Measurements from ENCODE around the gene DSCAML1.

Gene DSCAML1

DNA sequence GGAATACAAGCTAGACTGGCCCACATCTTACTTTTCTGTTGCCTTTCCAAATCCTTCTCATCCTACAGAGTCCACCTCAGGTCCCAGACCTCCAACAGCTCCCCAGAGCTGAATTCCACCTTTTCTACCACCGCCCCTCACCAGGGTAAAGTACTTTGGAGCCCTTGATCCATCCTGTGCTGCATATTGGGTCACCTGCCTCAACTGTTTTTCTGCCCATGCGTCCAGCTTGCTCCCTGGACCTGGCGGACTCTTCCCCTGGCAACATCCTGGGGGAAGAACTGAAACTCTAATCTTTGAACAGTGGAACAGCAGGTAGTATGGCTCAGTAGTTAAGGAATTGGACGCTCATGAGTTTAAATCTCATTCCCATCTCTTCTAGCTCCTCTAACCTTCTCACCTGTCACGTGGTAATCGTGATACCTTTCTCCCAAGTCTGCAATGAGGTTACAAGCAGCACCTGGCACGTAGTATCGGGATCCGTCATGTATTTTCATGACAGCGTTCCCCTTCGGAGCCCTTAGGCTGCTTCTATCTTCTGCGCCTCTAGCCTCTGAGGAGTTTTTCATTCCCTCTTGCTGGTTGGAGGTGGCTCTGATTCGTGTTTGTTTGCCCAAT lies 371.2 kb downstream of the DSCAML1 start:
- no peak for DNase-seq (ENCODE audit: insufficient read length, low spot score)
- TF ChIP-seq, protein P1, sequence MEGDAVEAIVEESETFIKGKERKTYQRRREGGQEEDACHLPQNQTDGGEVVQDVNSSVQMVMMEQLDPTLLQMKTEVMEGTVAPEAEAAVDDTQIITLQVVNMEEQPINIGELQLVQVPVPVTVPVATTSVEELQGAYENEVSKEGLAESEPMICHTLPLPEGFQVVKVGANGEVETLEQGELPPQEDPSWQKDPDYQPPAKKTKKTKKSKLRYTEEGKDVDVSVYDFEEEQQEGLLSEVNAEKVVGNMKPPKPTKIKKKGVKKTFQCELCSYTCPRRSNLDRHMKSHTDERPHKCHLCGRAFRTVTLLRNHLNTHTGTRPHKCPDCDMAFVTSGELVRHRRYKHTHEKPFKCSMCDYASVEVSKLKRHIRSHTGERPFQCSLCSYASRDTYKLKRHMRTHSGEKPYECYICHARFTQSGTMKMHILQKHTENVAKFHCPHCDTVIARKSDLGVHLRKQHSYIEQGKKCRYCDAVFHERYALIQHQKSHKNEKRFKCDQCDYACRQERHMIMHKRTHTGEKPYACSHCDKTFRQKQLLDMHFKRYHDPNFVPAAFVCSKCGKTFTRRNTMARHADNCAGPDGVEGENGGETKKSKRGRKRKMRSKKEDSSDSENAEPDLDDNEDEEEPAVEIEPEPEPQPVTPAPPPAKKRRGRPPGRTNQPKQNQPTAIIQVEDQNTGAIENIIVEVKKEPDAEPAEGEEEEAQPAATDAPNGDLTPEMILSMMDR (IDR thresholded peaks at IDR 0.05; ENCODE audit: insufficient read depth, missing control alignments), result no peak
- no peak for FAIRE-seq

DNA sequence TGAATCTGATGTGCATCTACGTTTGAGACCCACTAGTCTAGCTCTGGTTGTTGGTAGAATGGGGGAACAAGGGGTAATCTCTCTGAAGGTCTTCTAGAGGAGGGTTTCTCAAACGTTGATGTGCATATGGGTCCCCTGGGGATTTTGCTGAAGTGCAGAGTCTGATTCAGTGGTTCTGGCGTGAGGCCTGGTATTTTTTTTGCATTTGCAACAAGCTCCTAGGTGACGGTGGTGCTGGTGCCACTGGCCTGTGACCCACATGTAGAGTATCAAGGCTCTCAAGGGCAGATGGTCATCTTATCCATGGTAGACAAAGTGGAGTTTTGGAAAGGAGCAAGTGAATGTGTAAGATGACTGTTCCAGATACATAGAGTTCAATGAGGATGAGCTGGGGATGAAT lies 372.2 kb downstream of the DSCAML1 start:
- DNase-seq (ENCODE audit: insufficient read length, low spot score) (no peak), FAIRE-seq (no peak)
- TF ChIP-seq, protein P1 (IDR thresholded peaks at IDR 0.05; ENCODE audit: insufficient read depth, missing control alignments), result no peak

DNA sequence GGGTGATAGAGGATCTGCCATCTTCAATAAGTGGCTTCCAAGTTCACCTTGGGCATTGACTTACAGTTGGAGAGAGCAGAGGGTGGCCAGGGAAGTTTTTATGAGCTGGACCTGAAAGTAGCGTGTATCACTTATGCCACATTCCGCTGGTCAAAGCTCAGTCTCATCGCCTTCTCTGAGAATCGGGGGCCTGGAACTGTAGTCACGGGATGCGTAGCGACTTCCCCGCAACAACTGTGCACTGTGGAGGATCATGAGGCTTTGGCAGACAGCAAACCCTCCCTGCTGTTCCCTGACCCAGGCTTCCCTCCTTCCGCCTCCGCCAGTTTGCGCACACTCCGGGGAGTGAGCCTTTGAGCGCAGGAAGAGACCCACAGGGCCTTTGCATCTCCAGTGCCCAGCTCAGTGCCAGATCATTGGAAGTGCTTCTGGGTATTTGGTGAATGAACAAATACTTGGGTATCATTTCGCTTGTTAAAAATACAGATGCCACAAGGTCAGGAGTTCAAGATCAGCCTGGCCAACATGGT lies 373.9 kb downstream of the DSCAML1 start:
- DNase-seq (ENCODE audit: insufficient read length, low spot score) (no peak), FAIRE-seq (no peak)
- TF ChIP-seq, protein P1 (IDR thresholded peaks at IDR 0.05; ENCODE audit: insufficient read depth, missing control alignments), result no peak

DNA sequence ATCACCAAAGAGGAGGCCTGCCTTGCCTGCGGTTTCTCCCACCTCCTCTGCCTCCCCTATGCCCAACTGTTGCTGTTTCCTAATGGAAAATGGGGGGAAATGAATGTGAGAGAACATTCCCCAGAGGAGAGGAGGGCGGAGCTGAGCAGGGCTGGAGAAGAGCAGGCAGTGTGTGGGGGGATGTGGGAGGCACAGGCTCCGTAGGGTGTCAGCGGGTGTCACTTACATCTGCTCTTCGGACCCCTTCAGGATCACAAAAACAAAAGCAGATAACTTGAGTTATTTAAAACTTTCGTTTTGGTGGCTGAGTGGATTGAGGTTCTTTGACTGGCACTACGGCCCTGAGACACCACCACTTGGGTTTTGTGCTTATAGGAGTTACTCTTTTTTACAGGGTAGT lies 375.5 kb downstream of the DSCAML1 start:
- DNase-seq (ENCODE audit: insufficient read length, low spot score) (no peak), FAIRE-seq (no peak)
- TF ChIP-seq, protein P1 (IDR thresholded peaks at IDR 0.05; ENCODE audit: insufficient read depth, missing control alignments), result no peak

DNA sequence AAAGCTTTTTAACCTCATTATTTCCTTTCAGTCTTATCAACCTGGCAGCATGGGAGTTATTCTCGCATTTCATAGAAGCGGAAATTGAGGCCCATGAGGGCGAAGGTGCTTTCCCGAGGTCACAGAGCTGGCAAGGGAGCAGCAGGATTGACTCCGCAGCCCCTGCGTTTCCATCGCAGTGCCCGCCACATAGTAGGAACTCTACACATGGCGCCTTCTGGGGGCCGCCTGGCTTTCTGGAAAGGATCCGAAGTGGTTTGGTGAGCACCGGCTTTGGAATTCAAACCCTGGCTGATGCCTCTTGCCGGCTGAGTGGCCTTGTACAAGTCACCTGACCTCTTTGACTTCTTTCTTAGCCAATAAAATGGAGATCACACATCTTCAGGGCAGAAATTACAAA lies 376.0 kb downstream of the DSCAML1 start:
- TF ChIP-seq, protein P1 (IDR thresholded peaks at IDR 0.05; ENCODE audit: insufficient read depth, missing control alignments), result no peak
- DNase-seq (ENCODE audit: insufficient read length, low spot score) (no peak), FAIRE-seq (no peak)

DNA sequence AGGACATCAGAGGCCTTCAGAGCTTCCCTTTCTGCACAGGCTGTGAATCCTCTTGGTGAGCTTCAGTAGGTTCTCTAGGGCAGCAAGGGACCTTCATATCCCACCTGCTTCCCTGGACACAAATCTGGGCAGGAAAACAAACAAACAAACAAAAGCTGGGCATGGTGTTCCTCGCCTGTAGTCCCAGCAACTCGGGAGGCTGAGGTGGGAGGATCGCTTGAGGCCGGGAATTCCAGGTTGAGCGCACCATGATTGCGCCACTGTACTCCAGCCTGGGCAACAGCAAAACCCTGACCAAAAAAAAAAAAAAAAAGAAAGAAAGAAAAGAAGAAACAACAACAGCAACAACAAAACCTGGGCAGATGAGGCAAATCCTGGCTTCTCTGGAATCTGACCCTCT lies 376.4 kb downstream of the DSCAML1 start:
- TF ChIP-seq, protein P1 (IDR thresholded peaks at IDR 0.05; ENCODE audit: insufficient read depth, missing control alignments), result no peak
- FAIRE-seq (no peak), DNase-seq (ENCODE audit: insufficient read length, low spot score) (no peak)

DNA sequence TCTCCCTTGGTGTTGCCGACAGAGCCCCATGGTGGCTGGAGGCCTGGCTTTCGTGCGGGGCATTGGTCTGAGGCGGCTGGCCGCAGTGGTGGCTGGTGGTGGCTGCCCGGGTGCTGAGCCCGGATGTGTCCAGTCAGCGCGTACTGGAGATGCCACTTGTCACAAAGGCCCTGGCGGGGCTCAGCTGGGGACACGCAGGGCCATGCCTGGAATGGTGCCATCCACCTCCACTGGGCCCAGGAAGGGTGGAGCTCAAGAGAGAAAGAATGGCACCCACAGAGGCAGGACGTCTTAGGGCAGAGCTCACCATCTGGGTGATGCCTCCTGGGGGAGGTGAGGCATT lies 376.9 kb downstream of the DSCAML1 start:
- FAIRE-seq, result no peak
- DNase-seq (ENCODE audit: insufficient read length, low spot score), result no peak
- TF ChIP-seq, protein P1 (IDR thresholded peaks at IDR 0.05; ENCODE audit: insufficient read depth, missing control alignments), result no peak

Measured in D721Med (cell line).